ENCODE data around the gene STAT4. TPM values are rescaled to one million over a fixed set of nuclear protein-coding genes. Genes with fewer than 3 reads are reported as not detected.

STAT4 gene
- total RNA-seq, 1 donor from 2014 or later = 1.6 TPM

GRCh38 chr2:191065785-191066184 is 85.0 kb downstream of the STAT4 start:
- TF ChIP-seq CTCF (conservative IDR thresholded peaks at IDR 0.05; ENCODE audit: low read depth, low read length) = no peak
- no peak for DNase-seq (ENCODE audit: low read depth)
- no peak overlapping the region for H3K4me3 ChIP-seq (ENCODE audit: low read depth, low read length)

DNA sequence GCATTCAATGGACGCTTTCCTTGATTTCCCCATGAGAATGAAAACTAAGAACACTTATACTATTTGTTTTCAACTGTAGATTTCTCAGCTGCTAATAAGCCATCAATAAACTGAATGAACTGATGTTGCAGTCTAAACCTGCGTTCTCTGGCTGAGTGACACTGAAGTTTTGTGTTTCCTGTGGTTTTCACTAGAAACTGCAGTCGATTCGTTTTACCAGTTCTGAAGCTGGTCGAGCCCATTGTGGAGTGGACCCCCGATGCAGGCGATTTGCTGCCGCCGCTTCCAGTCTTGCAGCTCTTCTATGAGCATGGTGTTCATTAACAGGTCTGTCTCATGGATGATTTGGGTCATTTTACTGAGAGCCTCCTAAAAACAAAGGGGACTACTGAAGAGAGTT is 86.2 kb downstream of the STAT4 start:
- H3K4me3 ChIP-seq (ENCODE audit: low read depth, low read length) = no peak overlapping the region
- TF ChIP-seq CTCF (conservative IDR thresholded peaks at IDR 0.05; ENCODE audit: low read depth, low read length) = no peak
- no peak for DNase-seq (ENCODE audit: low read depth)

- TF ChIP-seq CTCF (conservative IDR thresholded peaks at IDR 0.05; ENCODE audit: low read depth, low read length) = no peak
- H3K4me3 ChIP-seq (ENCODE audit: low read depth, low read length) = no peak overlapping the region
- no peak for DNase-seq (ENCODE audit: low read depth)
Measured at GRCh38 chr2:191063584-191063983, 87.2 kb downstream of the STAT4 start.

GRCh38 chr2:191061381-191061980 is 89.3 kb downstream of the STAT4 start:
- H3K4me3 ChIP-seq (ENCODE audit: low read depth, low read length) = no peak overlapping the region
- TF ChIP-seq CTCF (conservative IDR thresholded peaks at IDR 0.05; ENCODE audit: low read depth, low read length) = no peak
- DNase-seq (ENCODE audit: low read depth) = no peak

- no peak overlapping the region for H3K4me3 ChIP-seq (ENCODE audit: low read depth, low read length)
- TF ChIP-seq CTCF (conservative IDR thresholded peaks at IDR 0.05; ENCODE audit: low read depth, low read length) = no peak
- no peak for DNase-seq (ENCODE audit: low read depth)
Measured at GRCh38 chr2:191059308-191059707, 91.5 kb downstream of the STAT4 start.

- no peak for DNase-seq (ENCODE audit: low read depth)
- no peak for TF ChIP-seq CTCF (conservative IDR thresholded peaks at IDR 0.05; ENCODE audit: low read depth, low read length)
- no peak overlapping the region for H3K4me3 ChIP-seq (ENCODE audit: low read depth, low read length)
Measured at GRCh38 chr2:191056228-191056627, 94.6 kb downstream of the STAT4 start.

- TF ChIP-seq CTCF (conservative IDR thresholded peaks at IDR 0.05; ENCODE audit: low read depth, low read length) = no peak
- no peak for DNase-seq (ENCODE audit: low read depth)
Measured at GRCh38 chr2:191053256-191053655, 97.5 kb downstream of the STAT4 start.

More at GRCh38 chr2:191053256-191053655, 97.5 kb downstream of the STAT4 start:
- no peak overlapping the region for H3K4me3 ChIP-seq (ENCODE audit: low read depth, low read length)

All from epithelial cell of proximal tubule (primary cell).